K562 (cell line): ENCODE results near the gene ZNF787. TPM values are rescaled to one million over a fixed set of nuclear protein-coding genes. Genes with fewer than 3 reads are reported as not detected.

Experiments
- ATAC-seq: fragments of 200-7000 bp; cut with Tn5 transposase; 3 replicates; pipeline ENCODE4 v1.9.1; 2020; ENCODE audit warnings: moderate library complexity
- BruUV-seq: library from RNA; stranded (reverse); fragments of 400-500 nt; replicated peaks from 2 replicates; lab custom pipeline; 2021; lab: Mats Ljungman, UMichigan
- CTCF ChIA-PET: fragments of 300-600 bp; formaldehyde crosslinking; extraction: SDS; loops from one replicate; lab custom pipeline; 2021; ENCODE audit warnings: low intra/inter-chr PET ratio; lab: Yijun Ruan, JAX
- POLR2A ChIA-PET: fragments of 300-600, 350-650 bp; sonication (Branson Sonifier 250); formaldehyde crosslinking; extraction: SDS; loops from one replicate; lab custom pipeline; 2021; ENCODE audit warnings: antibody characterized with exemption, inconsistent platforms; lab: Yijun Ruan, JAX
- DNase-seq, 4 experiments: peaks; one replicate each; pipeline versions ENCODE4 v3.0.0 to v3.0.0-alpha.2; 2011 to 2018; ENCODE audit warnings: low spot score in 3 of 4, mixed read lengths in 3 of 4; ENCODE audit errors: extremely low read depth in 1 of 4
- FAIRE-seq: peaks from 2 replicates; lab custom pipeline; 2011; peaks lifted over from hg19 to GRCh38; lab: Jason Lieb, UNC
- H2AFZ ChIP-seq: 2 replicates; pipeline ENCODE4 v1.6.0; 2011; ENCODE audit warnings: low read depth, low read length, control low read depth, inconsistent platforms
- H3K27ac ChIP-seq: fragments of 200-600 bp; 3 replicates; pipeline ENCODE4 v1.8.0; 2011; ENCODE audit warnings: low read depth, mild to moderate bottlenecking, control low read depth, inconsistent platforms, low read length, moderate library complexity, mixed read lengths; ENCODE audit errors: extremely low read depth
- H3K27me3 ChIP-seq, 2 experiments: fragments of 300-600 bp in 1 of 2; 2 replicates in 1 of 2; 3 replicates in 1 of 2; pipeline versions ENCODE4 v1.6.0 to v1.8.0; 2011; ENCODE audit warnings: inconsistent platforms in 2 of 2, low read length in 2 of 2, mild to moderate bottlenecking in 1 of 2, mixed read lengths in 1 of 2, moderate library complexity in 1 of 2; ENCODE audit not compliant: control insufficient read depth in 2 of 2, insufficient read depth in 2 of 2
- H3K36me3 ChIP-seq: fragments of 300-600 bp; 3 replicates; pipeline ENCODE4 v1.8.0; 2011; ENCODE audit warnings: mild to moderate bottlenecking, low read length, inconsistent platforms; ENCODE audit not compliant: control insufficient read depth, insufficient read depth
- H3K4me1 ChIP-seq, 2 experiments: fragments of 200-600 bp in 1 of 2; replicated peaks in 1 of 2; 2 replicates in 1 of 2; 3 replicates in 1 of 2; pipeline versions ENCODE4 v1.5.1 to v1.8.0; 2011; ENCODE audit warnings: inconsistent platforms in 2 of 2, low read length in 2 of 2, mild to moderate bottlenecking in 1 of 2, mixed read lengths in 1 of 2, moderate library complexity in 1 of 2; ENCODE audit not compliant: control insufficient read depth in 2 of 2, insufficient read depth in 2 of 2
- H3K4me2 ChIP-seq: 2 replicates; pipeline ENCODE4 v1.6.1; 2011; ENCODE audit warnings: low read length, control low read depth, inconsistent platforms, mixed read lengths; ENCODE audit not compliant: insufficient read depth
- H3K4me3 ChIP-seq: fragments of 200-600 bp; sonication (generic), shearing (Covaris generic); 2 replicates; pipeline ENCODE4 v1.5.1; 2016; ENCODE audit warnings: control low read depth, inconsistent platforms
- H3K79me2 ChIP-seq: fragments of 200-600 bp; 3 replicates; pipeline ENCODE4 v1.8.0; 2011; ENCODE audit warnings: low read length, inconsistent platforms; ENCODE audit not compliant: control insufficient read depth, insufficient read depth
- H3K9ac ChIP-seq, 2 experiments: 2 replicates each; pipeline versions ENCODE4 v1.6.0 to v1.6.1; 2011; ENCODE audit warnings: low read depth in 2 of 2, low read length in 2 of 2, control low read depth in 1 of 2, inconsistent platforms in 1 of 2, mild to moderate bottlenecking in 1 of 2, mixed read lengths in 1 of 2; ENCODE audit not compliant: insufficient read depth in 1 of 2
- H3K9me1 ChIP-seq: one replicate; pipeline ENCODE4 v1.6.0; 2011; ENCODE audit warnings: inconsistent platforms, mild to moderate bottlenecking, low read length, moderate library complexity; ENCODE audit not compliant: control insufficient read depth, insufficient read depth
- H3K9me3 ChIP-seq: replicated peaks from 2 replicates; pipeline ENCODE4 v1.5.1; 2011; ENCODE audit warnings: low read depth, low read length, inconsistent platforms; ENCODE audit not compliant: control insufficient read depth, insufficient read depth
- H4K20me1 ChIP-seq: replicated peaks from 2 replicates; pipeline ENCODE4 v1.6.1; 2011; ENCODE audit warnings: low read length, inconsistent platforms, mixed read lengths; ENCODE audit not compliant: control insufficient read depth, insufficient read depth
- HDAC1 ChIP-seq, 2 experiments: fragments of 450-650 bp; IDR thresholded peaks; 2 replicates each; pipeline ENCODE4 v1.6.1; 2016 to 2017; ENCODE audit warnings: inconsistent platforms in 1 of 2, mild to moderate bottlenecking in 1 of 2, moderate library complexity in 1 of 2
- RAD21 ChIP-seq, 2 experiments: fragments of 250-450 bp in 1 of 2; fragments of 450-650 bp in 1 of 2; sonication (Bioruptor Pico) in 1 of 2; formaldehyde crosslinking in 1 of 2; IDR thresholded peaks in 1 of 2; conservative IDR thresholded peaks in 1 of 2; 2 replicates each; pipeline versions ENCODE4 v1.4.0 to v1.8.0; 2020 to 2022; ENCODE audit warnings: mild to moderate bottlenecking in 2 of 2, moderate library complexity in 1 of 2
- RBFOX2 ChIP-seq: fragments of 200-400 bp; formaldehyde crosslinking; IDR thresholded peaks from 2 replicates; pipeline ENCODE4 v1.6.1; 2017; ENCODE audit warnings: low read depth, mild to moderate bottlenecking, low read length, moderate library complexity
- SNRNP70 ChIP-seq: fragments of 200-400 bp; formaldehyde crosslinking; optimal IDR thresholded peaks from 2 replicates; pipeline ENCODE3; 2017; ENCODE audit warnings: low read depth, low read length
- ZNF146 ChIP-seq: IDR thresholded peaks from one replicate; pipeline ENCODE4 v1.6.1; 2018; ENCODE audit warnings: missing compliant biosample characterization; ENCODE audit not compliant: unreplicated experiment
- WGBS: fragments of 100-300 bp; shearing (Covaris generic); methylation state at CpG from one replicate; pipeline ENCODE4 v1.1.6; 2016; ENCODE audit warnings: low coverage, mixed read lengths; ENCODE audit not compliant: insufficient coverage; ENCODE audit errors: missing lambda C conversion rate; 5-methylcytosine and 5-hydroxymethylcytosine counted together
- in situ Hi-C: fragments of 300-500 bp; cut with MboI; formaldehyde crosslinking; loops from 4 replicates; pipeline ENCODE4 v1.15.0; 2018; ENCODE audit warnings: inconsistent platforms, mixed read lengths
- intact Hi-C: fragments of 100-400 bp; cut with micrococcal nuclease; formaldehyde crosslinking; loops from 2 replicates; pipeline ENCODE4 v1.14.2; 2022
- polyA plus RNA-seq, 8 experiments: library from polyadenylated mRNA; depleted of rRNA in 4 of 8; stranded (reverse) in 5 of 8; unstranded in 3 of 8; fragments of >200 nt; fragmentation: Nextera tagmentation in 2 of 8; fragmentation: Illumina TruSeq in 1 of 8; extraction: Ambion mirVana in 2 of 8; extraction: Trizol in 1 of 8; gene quantifications; 2 replicates each; pipeline versions ENCODE4 v1.2.1 to v1.2.3, GENCODE V29; 2011 to 2014; ENCODE audit warnings: inconsistent platforms in 1 of 8, missing spikeins in 1 of 8
- total RNA-seq, 7 experiments: library from RNA; depleted of rRNA in 6 of 7; stranded (reverse); fragments of >200 nt in 6 of 7; fragmentation: Illumina TruSeq in 2 of 7; extraction: Trizol in 2 of 7; gene quantifications; 2 replicates each; pipeline versions ENCODE4 v1.2.1 to v1.2.3, GENCODE V29; 2011 to 2021; ENCODE audit warnings: low replicate concordance in 1 of 7

ZNF787 gene
- total and polyA plus RNA-seq, 9 of the 15 experiments (the other 6 are each of a cell fraction or from before 2014, with no cell fraction given) = 0.45 to 77.6 (median 7.3) TPM

DNA sequence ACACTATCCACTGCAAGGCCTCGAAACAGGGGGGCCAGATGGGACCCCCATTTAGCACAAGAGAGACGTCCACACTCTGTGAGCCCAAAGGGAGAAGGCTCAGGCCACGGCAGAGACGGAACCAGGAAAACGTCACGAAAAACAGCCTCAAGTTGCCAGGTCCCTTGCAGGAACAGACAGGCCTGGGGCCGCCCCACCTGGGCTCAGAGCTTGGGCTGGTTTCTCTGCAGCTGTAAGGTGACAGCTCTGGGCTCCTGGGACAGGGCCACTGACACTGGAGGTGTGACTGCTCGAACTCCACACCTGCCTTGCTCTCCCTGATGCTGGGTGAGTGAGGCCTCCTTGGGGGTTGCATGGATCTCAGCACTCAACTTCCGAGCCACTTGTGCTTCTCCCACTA, 3.2 kb downstream of the ZNF787 start:
- Histone ChIP-seq H3K27ac (no peak overlapping the region), H3K4me2 (no peak overlapping the region), H3K9me1 (peaks cover 12% of the 10 kb centered on the region), H4K20me1 (peaks cover 44% of the 10 kb centered on the region), H3K9ac (peak overlapping the region in 1 of 2 experiments; percentile 98; a peak in 2 of 4 replicates), H3K27me3 (no peaks in the 10 kb centered on the region), H3K4me3 (no peak overlapping the region), H3K4me1 (peaks cover 19 to 67% of the 10 kb centered on the region in 2 experiments), H3K79me2 (peaks cover 75% of the 10 kb centered on the region), H3K36me3 (peaks cover 48% of the 10 kb centered on the region), H2AFZ (no peak overlapping the region), H3K9me3 (no peaks in the 10 kb centered on the region)
- POLR2A ChIA-PET = interaction anchor here (0.8 kb wide), 1 partner anchor 59 kb away, joined by 3 read pairs; no protein-coding TSS in a partner anchor
- TF ChIP-seq SNRNP70 (no peak), RBFOX2 (peak; percentile 22), RAD21 (CRISPR knock-in tag; conservative IDR thresholded peaks at IDR 0.05 in 1 of 2, IDR thresholded peaks at IDR 0.05 in 1 of 2) (no peak), ZNF146 (CRISPR knock-in tag) (no peak), HDAC1 (IDR thresholded peaks at IDR 0.05) (no peak)
- CTCF ChIA-PET = no interaction called here
- WGBS = 84% methylated on average over 9 of the region's 9 CpGs
- in situ Hi-C loops (no loop called here), intact Hi-C loops (no loop called here)
- ATAC-seq = no peak
- no TSS peak for BruUV-seq
- no peak for DNase-seq
- no peak for FAIRE-seq
